ENCODE data around the gene CARMIL1.

CARMIL1 gene

GRCh38 chr6:25453288-25453687, 174.1 kb downstream of the CARMIL1 start:
- Histone ChIP-seq H3K4me3 (ENCODE audit: extremely low read depth, insufficient read depth, low read length, poor library complexity, severe bottlenecking) (no peak overlapping the region), H3K9me3 (ENCODE audit: control insufficient read depth, low read length) (no peaks in the 10 kb centered on the region), H3K27ac (ENCODE audit: low read depth, low read length, severe bottlenecking) (no peak overlapping the region), H3K4me1 (ENCODE audit: control insufficient read depth, insufficient read depth, low read length, poor library complexity, severe bottlenecking) (peaks cover 5% of the 10 kb centered on the region), H3K36me3 (ENCODE audit: control insufficient read depth, insufficient read depth, low read length) (no peaks in the 10 kb centered on the region)
- 100% methylated on average over 1 of the region's 2 CpGs; no CpG with 5 or more reads in 1 of the 2 experiments for WGBS, 2 experiments (ENCODE audit: insufficient coverage in 2 of 2)

- H3K27ac ChIP-seq (ENCODE audit: low read depth, low read length, severe bottlenecking): no peak overlapping the region
- no peak overlapping the region for H3K4me3 ChIP-seq (ENCODE audit: extremely low read depth, insufficient read depth, low read length, poor library complexity, severe bottlenecking)
- no peaks in the 10 kb centered on the region for H3K9me3 ChIP-seq (ENCODE audit: control insufficient read depth, low read length)
- 92% methylated on average over 1 of the region's 1 CpG; no CpG with 5 or more reads in 1 of the 2 experiments for WGBS, 2 experiments (ENCODE audit: insufficient coverage in 2 of 2)
- peaks cover 1% of the 10 kb centered on the region for H3K4me1 ChIP-seq (ENCODE audit: control insufficient read depth, insufficient read depth, low read length, poor library complexity, severe bottlenecking)
- no peaks in the 10 kb centered on the region for H3K36me3 ChIP-seq (ENCODE audit: control insufficient read depth, insufficient read depth, low read length)
Observed at GRCh38 chr6:25454136-25454535, 175.0 kb downstream of the CARMIL1 start.

- H3K27ac ChIP-seq (ENCODE audit: low read depth, low read length, severe bottlenecking): no peak overlapping the region
- H3K4me3 ChIP-seq (ENCODE audit: extremely low read depth, insufficient read depth, low read length, poor library complexity, severe bottlenecking): no peak overlapping the region
- H3K4me1 ChIP-seq (ENCODE audit: control insufficient read depth, insufficient read depth, low read length, poor library complexity, severe bottlenecking): no peaks in the 10 kb centered on the region
- WGBS, 2 experiments (ENCODE audit: insufficient coverage in 2 of 2): 92 to 100% methylated on average over 2 of the region's 3 CpGs
- no peaks in the 10 kb centered on the region for H3K36me3 ChIP-seq (ENCODE audit: control insufficient read depth, insufficient read depth, low read length)
- no peaks in the 10 kb centered on the region for H3K9me3 ChIP-seq (ENCODE audit: control insufficient read depth, low read length)
Observed at GRCh38 chr6:25456249-25457040, 177.3 kb downstream of the CARMIL1 start.

GRCh38 chr6:25457516-25457915, 178.3 kb downstream of the CARMIL1 start:
- Histone ChIP-seq H3K4me1 (ENCODE audit: control insufficient read depth, insufficient read depth, low read length, poor library complexity, severe bottlenecking) (peaks cover 6% of the 10 kb centered on the region), H3K27ac (ENCODE audit: low read depth, low read length, severe bottlenecking) (no peak overlapping the region), H3K36me3 (ENCODE audit: control insufficient read depth, insufficient read depth, low read length) (no peaks in the 10 kb centered on the region), H3K4me3 (ENCODE audit: extremely low read depth, insufficient read depth, low read length, poor library complexity, severe bottlenecking) (no peak overlapping the region), H3K9me3 (ENCODE audit: control insufficient read depth, low read length) (no peaks in the 10 kb centered on the region)
- 87 to 100% methylated on average over 3 of the region's 3 CpGs for WGBS, 2 experiments (ENCODE audit: insufficient coverage in 2 of 2)

GRCh38 chr6:25458485-25458884, 179.3 kb downstream of the CARMIL1 start:
- H3K27ac ChIP-seq (ENCODE audit: low read depth, low read length, severe bottlenecking): no peak overlapping the region
- no peak overlapping the region for H3K4me3 ChIP-seq (ENCODE audit: extremely low read depth, insufficient read depth, low read length, poor library complexity, severe bottlenecking)
- no peaks in the 10 kb centered on the region for H3K9me3 ChIP-seq (ENCODE audit: control insufficient read depth, low read length)
- H3K36me3 ChIP-seq (ENCODE audit: control insufficient read depth, insufficient read depth, low read length): no peaks in the 10 kb centered on the region
- H3K4me1 ChIP-seq (ENCODE audit: control insufficient read depth, insufficient read depth, low read length, poor library complexity, severe bottlenecking): peaks cover 8% of the 10 kb centered on the region
- whole genome bisulfite sequencing, 2 experiments (ENCODE audit: insufficient coverage in 2 of 2): no CpG with 5 or more reads among the region's 2 CpGs

GRCh38 chr6:25462235-25462897, 183.2 kb downstream of the CARMIL1 start:
- Histone ChIP-seq H3K4me1 (ENCODE audit: control insufficient read depth, insufficient read depth, low read length, poor library complexity, severe bottlenecking) (peaks cover 8% of the 10 kb centered on the region), H3K4me3 (ENCODE audit: extremely low read depth, insufficient read depth, low read length, poor library complexity, severe bottlenecking) (no peak overlapping the region), H3K27ac (ENCODE audit: low read depth, low read length, severe bottlenecking) (no peak overlapping the region), H3K36me3 (ENCODE audit: control insufficient read depth, insufficient read depth, low read length) (no peaks in the 10 kb centered on the region), H3K9me3 (ENCODE audit: control insufficient read depth, low read length) (no peaks in the 10 kb centered on the region)
- WGBS, 2 experiments (ENCODE audit: insufficient coverage in 2 of 2): 57% methylated on average over 1 of the region's 7 CpGs; no CpG with 5 or more reads in 1 of the 2 experiments

GRCh38 chr6:25463441-25463840, 184.3 kb downstream of the CARMIL1 start:
- Histone ChIP-seq H3K27ac (ENCODE audit: low read depth, low read length, severe bottlenecking) (no peak overlapping the region), H3K4me3 (ENCODE audit: extremely low read depth, insufficient read depth, low read length, poor library complexity, severe bottlenecking) (no peak overlapping the region), H3K4me1 (ENCODE audit: control insufficient read depth, insufficient read depth, low read length, poor library complexity, severe bottlenecking) (peaks cover 8% of the 10 kb centered on the region), H3K9me3 (ENCODE audit: control insufficient read depth, low read length) (no peaks in the 10 kb centered on the region), H3K36me3 (ENCODE audit: control insufficient read depth, insufficient read depth, low read length) (no peaks in the 10 kb centered on the region)
- 92 to 100% methylated on average over 2 of the region's 4 CpGs for WGBS, 2 experiments (ENCODE audit: insufficient coverage in 2 of 2)

GRCh38 chr6:25464225-25464624, 185.1 kb downstream of the CARMIL1 start:
- no peak overlapping the region for H3K27ac ChIP-seq (ENCODE audit: low read depth, low read length, severe bottlenecking)
- no CpG with 5 or more reads among the region's 1 CpG for WGBS, 2 experiments (ENCODE audit: insufficient coverage in 2 of 2)
- H3K4me3 ChIP-seq (ENCODE audit: extremely low read depth, insufficient read depth, low read length, poor library complexity, severe bottlenecking): no peak overlapping the region
- peaks cover 8% of the 10 kb centered on the region for H3K4me1 ChIP-seq (ENCODE audit: control insufficient read depth, insufficient read depth, low read length, poor library complexity, severe bottlenecking)
- no peaks in the 10 kb centered on the region for H3K36me3 ChIP-seq (ENCODE audit: control insufficient read depth, insufficient read depth, low read length)
- H3K9me3 ChIP-seq (ENCODE audit: control insufficient read depth, low read length): no peaks in the 10 kb centered on the region

GRCh38 chr6:25465941-25466340, 186.8 kb downstream of the CARMIL1 start:
- Histone ChIP-seq H3K4me1 (ENCODE audit: control insufficient read depth, insufficient read depth, low read length, poor library complexity, severe bottlenecking) (peaks cover 8% of the 10 kb centered on the region), H3K36me3 (ENCODE audit: control insufficient read depth, insufficient read depth, low read length) (no peaks in the 10 kb centered on the region), H3K4me3 (ENCODE audit: extremely low read depth, insufficient read depth, low read length, poor library complexity, severe bottlenecking) (no peak overlapping the region), H3K27ac (ENCODE audit: low read depth, low read length, severe bottlenecking) (no peak overlapping the region), H3K9me3 (ENCODE audit: control insufficient read depth, low read length) (no peaks in the 10 kb centered on the region)
- 88 to 100% methylated on average over 1 of the region's 2 CpGs for WGBS, 2 experiments (ENCODE audit: insufficient coverage in 2 of 2)

- Histone ChIP-seq H3K4me1 (ENCODE audit: control insufficient read depth, insufficient read depth, low read length, poor library complexity, severe bottlenecking) (no peaks in the 10 kb centered on the region), H3K9me3 (ENCODE audit: control insufficient read depth, low read length) (no peaks in the 10 kb centered on the region), H3K36me3 (ENCODE audit: control insufficient read depth, insufficient read depth, low read length) (peaks cover 7% of the 10 kb centered on the region), H3K27ac (ENCODE audit: low read depth, low read length, severe bottlenecking) (no peak overlapping the region), H3K4me3 (ENCODE audit: extremely low read depth, insufficient read depth, low read length, poor library complexity, severe bottlenecking) (no peak overlapping the region)
- no CpG with 5 or more reads among the region's 2 CpGs for WGBS, 2 experiments (ENCODE audit: insufficient coverage in 2 of 2)
Observed at GRCh38 chr6:25468881-25469280, 189.7 kb downstream of the CARMIL1 start.

GRCh38 chr6:25469797-25470388, 190.7 kb downstream of the CARMIL1 start:
- Histone ChIP-seq H3K4me1 (ENCODE audit: control insufficient read depth, insufficient read depth, low read length, poor library complexity, severe bottlenecking) (no peaks in the 10 kb centered on the region), H3K36me3 (ENCODE audit: control insufficient read depth, insufficient read depth, low read length) (peaks cover 7% of the 10 kb centered on the region), H3K9me3 (ENCODE audit: control insufficient read depth, low read length) (no peaks in the 10 kb centered on the region), H3K27ac (ENCODE audit: low read depth, low read length, severe bottlenecking) (no peak overlapping the region), H3K4me3 (ENCODE audit: extremely low read depth, insufficient read depth, low read length, poor library complexity, severe bottlenecking) (no peak overlapping the region)
